Stomach (tissue), 4 donors: ENCODE data around the gene BPI.

Experiments
- POLR2A ChIP-seq, 4 donors: fragments of 450-650 bp; IDR thresholded peaks; one replicate each; pipeline ENCODE4 v1.6.1; 2016; ENCODE audit warnings: antibody characterized with exemption in 4 of 4, control low read depth in 2 of 4, mild to moderate bottlenecking in 1 of 4, moderate library complexity in 1 of 4
- POLR2AphosphoS5 ChIP-seq, 3 donors: sonication (generic); formaldehyde crosslinking; IDR thresholded peaks; one replicate each; pipeline ENCODE4 v1.6.1; 2016; ENCODE audit warnings: antibody characterized with exemption in 3 of 3
- TF ChIP-seq, protein P1 (sequence below), 7 experiments: fragments of 450-650 bp in 4 of 7; fragments of 200-600 bp in 3 of 7; sonication (generic) in 3 of 7; IDR thresholded peaks; one replicate each; pipeline ENCODE4 v1.5.1; 2016 to 2019; ENCODE audit warnings: antibody characterized with exemption in 7 of 7, control low read depth in 2 of 7, mild to moderate bottlenecking in 1 of 7

DNA sequence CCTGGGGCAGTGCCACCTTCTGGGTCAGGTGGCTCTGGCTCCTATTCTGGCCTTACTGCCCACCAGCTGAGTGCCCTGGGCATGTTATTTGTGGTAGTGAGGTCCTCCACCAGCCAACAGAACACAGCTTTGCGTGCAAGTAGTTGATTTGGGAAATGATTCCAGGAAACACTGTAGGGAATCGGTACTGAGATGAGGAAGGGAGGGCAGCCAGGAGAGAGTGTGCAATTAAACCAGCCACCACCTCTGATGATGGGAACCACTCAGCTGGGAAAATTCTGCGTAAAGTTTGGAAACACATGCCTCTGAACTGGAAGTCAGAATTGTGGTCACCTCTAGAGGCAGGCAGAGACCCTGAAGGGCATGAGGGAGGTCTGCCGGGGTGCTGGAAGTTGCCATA lies 42.8 kb downstream of the BPI start:
- no peak for TF ChIP-seq POLR2AphosphoS5 (IDR thresholded peaks at IDR 0.05)
- TF ChIP-seq, protein P1, sequence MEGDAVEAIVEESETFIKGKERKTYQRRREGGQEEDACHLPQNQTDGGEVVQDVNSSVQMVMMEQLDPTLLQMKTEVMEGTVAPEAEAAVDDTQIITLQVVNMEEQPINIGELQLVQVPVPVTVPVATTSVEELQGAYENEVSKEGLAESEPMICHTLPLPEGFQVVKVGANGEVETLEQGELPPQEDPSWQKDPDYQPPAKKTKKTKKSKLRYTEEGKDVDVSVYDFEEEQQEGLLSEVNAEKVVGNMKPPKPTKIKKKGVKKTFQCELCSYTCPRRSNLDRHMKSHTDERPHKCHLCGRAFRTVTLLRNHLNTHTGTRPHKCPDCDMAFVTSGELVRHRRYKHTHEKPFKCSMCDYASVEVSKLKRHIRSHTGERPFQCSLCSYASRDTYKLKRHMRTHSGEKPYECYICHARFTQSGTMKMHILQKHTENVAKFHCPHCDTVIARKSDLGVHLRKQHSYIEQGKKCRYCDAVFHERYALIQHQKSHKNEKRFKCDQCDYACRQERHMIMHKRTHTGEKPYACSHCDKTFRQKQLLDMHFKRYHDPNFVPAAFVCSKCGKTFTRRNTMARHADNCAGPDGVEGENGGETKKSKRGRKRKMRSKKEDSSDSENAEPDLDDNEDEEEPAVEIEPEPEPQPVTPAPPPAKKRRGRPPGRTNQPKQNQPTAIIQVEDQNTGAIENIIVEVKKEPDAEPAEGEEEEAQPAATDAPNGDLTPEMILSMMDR (IDR thresholded peaks at IDR 0.05) = no peak
- no peak for TF ChIP-seq POLR2A (IDR thresholded peaks at IDR 0.05)
